GM19099 (cell line): ENCODE measurements around the gene CADM2.

Source experiments
- POLR2A ChIP-seq: IDR thresholded peaks from 3 replicates; pipeline ENCODE4 v1.6.1; 2011; ENCODE audit warnings: low read depth; ENCODE audit not compliant: insufficient read length; ENCODE audit errors: extremely low read depth

Gene CADM2

DNA sequence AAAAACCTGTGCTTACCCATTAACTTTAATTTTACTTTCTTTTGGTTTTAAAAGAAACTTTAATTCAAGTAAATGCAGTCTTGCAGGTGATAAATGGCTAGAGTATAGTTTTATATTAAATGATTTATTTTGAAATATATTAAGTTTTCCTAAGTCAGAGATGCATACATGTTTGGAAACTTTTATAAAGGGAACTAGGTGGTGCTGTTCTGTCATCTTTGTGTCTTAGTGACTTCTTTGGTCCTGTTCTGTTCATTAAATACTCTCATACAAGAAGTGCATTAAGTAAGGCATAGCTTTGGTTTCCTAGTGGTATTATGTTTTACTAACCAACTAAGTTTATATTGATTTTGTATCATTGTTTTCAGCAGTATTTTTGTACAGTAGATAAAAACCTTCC lies 15.6 kb downstream of the CADM2 start:
- no peak for TF ChIP-seq POLR2A

DNA sequence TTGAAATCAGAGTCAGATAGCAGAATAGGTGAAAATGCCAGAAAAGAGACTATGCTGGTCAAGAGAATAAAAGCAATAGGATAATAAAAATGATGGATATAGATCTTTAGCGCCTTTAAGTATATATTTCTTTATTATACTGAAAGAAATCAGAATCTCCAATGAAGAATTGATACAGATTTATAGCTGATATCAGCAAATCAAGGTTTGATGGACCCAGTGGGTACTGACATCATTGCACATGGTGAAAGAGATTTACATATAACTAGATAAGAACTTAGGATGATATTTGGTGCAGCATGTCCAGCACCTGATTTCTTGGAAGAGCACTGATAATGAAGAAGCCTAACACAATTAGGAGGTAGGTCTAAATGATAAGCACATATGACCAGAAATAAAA lies 18.2 kb downstream of the CADM2 start:
- no peak for TF ChIP-seq POLR2A

DNA sequence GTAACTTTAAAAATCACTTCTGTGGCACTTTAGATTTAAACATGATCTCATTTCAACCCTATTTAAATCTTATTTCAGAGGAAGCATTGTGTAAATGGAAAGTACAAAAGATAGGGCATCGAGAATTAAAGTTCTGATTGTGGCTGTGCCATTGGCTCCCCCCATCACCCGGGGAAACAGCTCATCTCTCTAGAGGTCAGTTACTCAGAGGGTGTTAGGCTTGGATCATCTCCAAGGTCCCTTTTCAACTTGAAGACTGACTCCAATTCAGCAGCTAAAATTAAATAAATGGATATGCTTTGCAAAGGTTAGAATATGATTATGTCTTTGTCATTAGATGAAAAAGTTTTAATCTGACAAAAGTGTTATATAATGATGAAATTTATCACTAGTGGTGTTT lies 20.1 kb downstream of the CADM2 start:
- no peak for TF ChIP-seq POLR2A

DNA sequence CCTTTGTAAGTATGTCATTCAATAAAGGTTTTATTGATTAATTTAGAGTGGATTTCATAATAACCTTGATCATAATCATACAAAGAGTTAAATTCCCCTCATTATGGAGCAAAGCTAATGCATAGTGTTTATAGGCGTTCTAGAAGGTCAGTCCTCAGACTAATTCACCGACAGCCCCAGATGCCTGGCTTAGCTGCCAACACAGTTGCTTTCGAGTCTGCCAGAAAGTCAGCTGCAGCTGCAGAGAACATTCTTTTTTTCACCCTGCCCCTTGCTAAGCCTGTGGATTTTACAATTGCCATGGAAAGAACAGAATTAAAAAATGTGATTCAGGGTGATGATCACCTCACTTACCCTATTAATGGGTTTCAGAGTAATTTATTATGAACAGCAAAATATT lies 21.2 kb downstream of the CADM2 start:
- TF ChIP-seq POLR2A = no peak

GRCh38 chr3:84980456-84980855 lies 21.7 kb downstream of the CADM2 start:
- no peak for TF ChIP-seq POLR2A

GRCh38 chr3:84983490-84983889 lies 24.7 kb downstream of the CADM2 start:
- no peak for TF ChIP-seq POLR2A

DNA sequence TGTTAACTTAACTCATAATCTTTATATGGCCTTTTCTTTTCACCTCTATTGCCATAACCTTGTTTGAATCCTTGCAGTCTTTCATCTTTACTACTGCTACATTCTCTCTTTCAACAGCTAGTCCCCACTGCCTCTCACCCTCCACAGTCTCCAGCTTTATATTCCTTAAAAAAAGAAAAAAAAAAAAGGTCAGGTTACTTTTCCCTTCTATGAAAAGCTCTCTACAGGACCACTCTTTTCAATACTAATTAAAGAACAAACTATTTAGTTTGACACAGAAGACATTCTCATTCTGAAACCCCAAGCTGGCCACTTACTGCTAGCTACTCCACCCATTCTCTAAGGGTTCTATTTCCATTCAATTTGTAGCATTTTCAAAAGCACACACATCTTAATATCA lies 25.6 kb downstream of the CADM2 start:
- no peak for TF ChIP-seq POLR2A

DNA sequence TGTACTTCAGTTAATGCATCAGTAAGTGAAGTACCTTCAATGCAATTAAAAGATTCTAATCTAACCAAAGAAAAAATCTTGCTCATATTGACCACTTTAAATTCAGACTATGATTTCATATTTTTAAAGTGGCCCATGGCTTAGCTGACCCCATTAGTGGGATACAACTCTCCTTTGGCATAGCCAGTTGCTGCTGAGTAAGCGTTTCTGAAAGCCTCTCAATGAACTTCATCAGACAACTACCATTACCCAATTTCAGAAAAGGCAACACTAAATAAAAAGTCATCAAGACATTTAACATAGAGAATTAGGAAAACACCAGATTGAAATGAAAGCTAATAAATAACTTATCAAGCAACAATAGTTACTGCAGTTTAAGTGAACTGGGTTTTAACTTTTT lies 27.0 kb downstream of the CADM2 start:
- TF ChIP-seq POLR2A = no peak

DNA sequence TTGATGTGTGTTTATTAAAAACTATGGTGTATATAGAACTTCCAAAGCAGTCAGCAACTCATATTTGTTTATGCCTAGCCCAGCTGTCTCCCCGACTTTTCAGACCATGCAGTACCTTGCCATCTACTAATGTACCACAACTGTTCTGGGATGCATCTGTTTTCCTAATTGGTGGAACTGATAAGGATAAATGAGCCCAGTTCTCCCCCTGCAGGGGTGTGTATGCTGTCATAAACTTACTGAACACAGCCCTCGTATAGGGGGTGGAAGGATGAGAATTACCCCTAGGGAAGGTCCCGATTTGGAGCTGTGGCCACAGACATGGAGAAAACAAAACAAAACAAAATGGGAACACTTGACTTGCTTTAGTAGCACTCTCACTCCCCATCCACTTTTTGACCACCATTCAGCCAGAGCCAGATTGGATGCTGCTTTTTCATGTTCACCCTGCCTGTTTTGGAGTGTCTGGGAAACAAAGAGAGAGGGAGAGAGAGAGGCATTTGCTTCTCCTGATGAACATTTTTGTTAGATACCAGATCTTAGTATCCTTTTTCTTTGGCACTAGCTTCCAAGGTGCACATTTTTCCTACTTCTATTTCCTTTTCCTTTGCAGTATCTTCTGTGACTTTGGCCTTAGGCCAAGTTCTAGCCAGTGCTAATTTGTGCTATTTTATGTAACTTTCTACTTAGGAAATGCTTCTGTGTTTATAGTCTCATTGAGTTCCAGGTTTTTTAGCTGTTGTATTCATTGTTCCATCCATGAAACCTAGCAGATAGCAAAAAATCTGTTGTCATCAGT lies 29.1 kb downstream of the CADM2 start:
- no peak for TF ChIP-seq POLR2A

- TF ChIP-seq POLR2A = no peak
These were observed 30.3 kb downstream of the CADM2 start for GRCh38 chr3:84989102-84989501.

DNA sequence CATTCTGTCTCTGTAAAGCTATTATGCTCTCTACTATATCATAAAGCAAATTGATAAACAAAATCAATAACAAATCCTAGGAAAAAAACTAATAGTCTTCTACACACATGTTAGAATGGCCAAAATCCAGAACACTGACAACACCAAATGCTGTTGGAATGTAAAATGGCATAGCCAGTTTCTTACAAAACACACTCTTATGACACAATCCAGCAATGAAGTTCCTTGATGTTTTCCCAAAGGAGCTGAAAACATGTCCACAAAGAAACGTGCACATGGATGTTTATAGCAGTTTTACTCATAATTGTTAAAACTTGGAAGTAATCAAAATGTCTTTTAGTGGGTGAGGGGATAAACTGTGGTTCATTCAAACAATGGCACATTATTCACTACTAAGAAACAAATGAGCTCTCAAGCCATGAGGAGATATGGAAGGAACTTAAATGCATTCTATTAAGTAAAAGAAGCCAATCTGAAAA lies 32.7 kb downstream of the CADM2 start:
- TF ChIP-seq POLR2A = no peak

DNA sequence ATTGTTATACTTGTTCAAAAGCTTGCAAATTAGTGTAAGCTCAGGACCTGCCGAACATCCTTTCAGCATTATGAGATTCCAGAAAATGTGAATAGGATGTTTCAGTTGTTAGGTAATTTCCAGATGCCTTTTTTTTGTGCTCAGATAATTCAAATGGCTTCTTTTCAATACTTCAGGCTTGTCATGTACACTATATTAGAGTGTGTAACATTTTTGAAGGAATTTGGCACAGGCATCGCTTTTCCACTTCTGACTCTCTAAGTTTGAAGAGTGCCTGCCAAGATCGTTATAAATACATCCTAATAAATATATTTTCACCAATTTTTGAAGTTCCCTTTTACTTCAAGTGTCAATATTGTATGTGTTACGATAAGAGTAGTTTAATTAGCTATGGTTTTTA lies 35.2 kb downstream of the CADM2 start:
- TF ChIP-seq POLR2A = no peak

- TF ChIP-seq POLR2A = no peak
These were observed 39.8 kb downstream of the CADM2 start for GRCh38 chr3:84998545-84998944.

- TF ChIP-seq POLR2A = no peak
These were observed 44.7 kb downstream of the CADM2 start for GRCh38 chr3:85003479-85003878.

GRCh38 chr3:85004147-85004546 lies 45.4 kb downstream of the CADM2 start:
- TF ChIP-seq POLR2A = no peak

DNA sequence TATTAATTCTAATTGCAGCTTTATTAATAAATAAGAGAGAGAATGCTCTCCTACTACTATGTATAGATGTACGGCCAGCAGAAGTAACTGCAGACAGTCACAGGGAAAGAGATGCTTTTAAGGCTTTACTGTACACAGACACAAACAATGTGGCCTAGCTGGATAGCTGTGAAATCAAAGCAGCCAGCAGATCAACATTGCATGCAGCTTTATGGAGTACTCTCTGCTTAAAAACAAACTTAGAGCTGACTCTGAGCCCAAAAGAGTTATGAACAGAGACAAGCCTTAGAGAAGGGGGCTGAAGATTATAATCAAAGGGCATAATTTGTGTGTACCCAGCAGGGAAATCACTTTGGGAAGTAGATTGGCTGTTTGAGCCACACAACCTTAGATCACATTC lies 47.2 kb downstream of the CADM2 start:
- TF ChIP-seq POLR2A = no peak

DNA sequence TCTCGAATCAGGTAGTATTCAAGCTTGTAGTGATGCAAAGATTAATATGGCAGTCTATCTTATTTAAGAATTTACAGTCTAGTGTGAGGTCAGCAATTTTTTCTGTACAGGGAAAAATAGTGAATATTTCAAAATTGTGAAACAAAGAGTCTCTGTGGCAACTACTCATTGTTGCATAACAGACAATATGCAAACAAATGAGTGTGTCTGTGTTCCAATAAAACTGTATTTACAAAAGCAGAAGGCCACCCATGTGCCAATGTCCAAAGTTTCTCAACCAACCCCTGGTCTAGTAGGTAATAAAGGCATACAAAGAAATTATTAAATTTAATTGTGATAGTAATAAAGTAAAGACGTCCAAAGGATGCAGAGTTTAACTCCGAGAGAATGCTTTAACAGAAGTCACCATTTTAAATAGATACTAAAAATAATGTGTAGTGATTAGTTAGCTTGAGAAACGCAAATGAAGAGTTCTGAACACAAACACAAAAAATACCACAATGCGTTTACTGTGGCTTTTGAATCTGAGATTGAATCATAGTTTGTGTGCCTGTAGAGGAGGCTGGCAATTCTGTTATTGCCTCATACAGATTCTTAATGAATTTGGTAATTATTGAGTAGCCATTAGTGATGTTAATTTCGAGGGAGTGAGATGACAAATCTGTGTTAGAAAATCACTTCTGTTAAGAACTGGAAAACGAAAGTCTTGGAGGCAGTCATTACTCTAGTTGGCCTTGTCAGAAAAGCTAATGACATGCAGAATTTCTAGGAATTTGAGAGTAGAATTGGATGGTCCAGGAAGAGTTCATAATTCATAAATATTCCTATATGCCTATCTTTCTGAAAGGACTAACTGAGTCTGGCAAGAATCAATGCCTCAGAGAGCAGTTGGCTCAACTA lies 48.7 kb downstream of the CADM2 start:
- no peak for TF ChIP-seq POLR2A

DNA sequence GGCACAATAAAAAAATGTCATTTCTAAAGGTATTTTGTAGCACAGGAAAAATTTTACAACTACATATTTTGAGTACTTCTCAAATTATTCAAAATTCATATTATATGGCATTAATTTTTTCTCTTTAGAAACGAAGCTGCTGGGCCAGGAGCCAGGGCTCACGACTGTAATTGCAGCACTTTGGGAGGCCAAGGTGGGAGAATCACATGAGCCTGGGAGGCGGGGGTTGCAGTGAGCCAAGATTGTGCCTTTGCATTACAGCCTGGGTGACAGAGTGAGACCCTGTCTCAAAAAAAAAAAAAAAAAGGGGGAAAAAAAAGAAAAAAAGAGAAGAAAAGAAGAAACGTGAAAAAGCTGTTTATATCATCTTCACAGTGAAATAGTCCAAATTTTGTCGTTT lies 62.0 kb downstream of the CADM2 start:
- no peak for TF ChIP-seq POLR2A
